GM21737 (cell line): ENCODE measurements around the gene MED12L.

Experiments
- ATAC-seq: cut with Tn5 transposase; IDR thresholded peaks from one replicate; pipeline ENCODE4 v1.9.1; 2021; ENCODE audit warnings: mild to moderate bottlenecking, moderate library complexity; ENCODE audit not compliant: unreplicated experiment

MED12L gene

DNA sequence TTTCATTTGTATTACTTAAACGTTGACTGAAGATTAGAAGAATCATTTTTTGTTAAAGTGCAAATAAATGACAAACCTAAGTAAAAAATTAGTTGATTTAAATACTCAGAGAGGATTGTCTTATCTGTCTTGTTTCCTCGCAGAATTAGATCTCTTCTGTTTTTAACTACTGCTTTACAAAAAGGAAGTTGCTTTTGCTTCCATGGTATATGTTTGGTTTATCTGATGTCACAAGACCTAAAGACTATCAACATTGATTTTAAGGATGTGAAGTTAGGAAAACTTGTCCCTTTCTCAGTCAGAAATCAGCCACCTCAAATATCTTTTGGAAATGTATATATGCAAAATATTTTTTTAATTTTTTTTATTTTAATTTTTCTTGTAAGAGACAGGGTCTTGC, 88.9 kb downstream of the MED12L start:
- no peak for ATAC-seq

DNA sequence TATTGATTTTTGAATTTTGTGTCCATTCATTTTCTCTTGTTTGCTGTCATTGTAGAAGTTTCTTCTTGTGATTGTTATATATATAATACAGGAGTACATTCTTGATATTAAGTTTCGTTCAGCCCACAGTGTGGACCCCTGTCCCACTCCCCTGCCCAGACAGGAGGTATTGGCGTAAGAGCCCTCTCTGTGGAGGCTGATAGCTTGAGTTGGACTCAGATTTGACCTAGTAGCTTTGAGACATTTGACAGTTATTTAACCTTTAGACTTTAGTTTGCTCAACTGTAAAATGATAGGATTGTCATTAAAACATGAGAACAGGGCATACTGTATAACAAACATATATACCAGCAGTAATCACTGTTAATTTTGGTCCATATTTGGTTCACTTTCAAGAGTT, 90.5 kb downstream of the MED12L start:
- ATAC-seq, result no peak

DNA sequence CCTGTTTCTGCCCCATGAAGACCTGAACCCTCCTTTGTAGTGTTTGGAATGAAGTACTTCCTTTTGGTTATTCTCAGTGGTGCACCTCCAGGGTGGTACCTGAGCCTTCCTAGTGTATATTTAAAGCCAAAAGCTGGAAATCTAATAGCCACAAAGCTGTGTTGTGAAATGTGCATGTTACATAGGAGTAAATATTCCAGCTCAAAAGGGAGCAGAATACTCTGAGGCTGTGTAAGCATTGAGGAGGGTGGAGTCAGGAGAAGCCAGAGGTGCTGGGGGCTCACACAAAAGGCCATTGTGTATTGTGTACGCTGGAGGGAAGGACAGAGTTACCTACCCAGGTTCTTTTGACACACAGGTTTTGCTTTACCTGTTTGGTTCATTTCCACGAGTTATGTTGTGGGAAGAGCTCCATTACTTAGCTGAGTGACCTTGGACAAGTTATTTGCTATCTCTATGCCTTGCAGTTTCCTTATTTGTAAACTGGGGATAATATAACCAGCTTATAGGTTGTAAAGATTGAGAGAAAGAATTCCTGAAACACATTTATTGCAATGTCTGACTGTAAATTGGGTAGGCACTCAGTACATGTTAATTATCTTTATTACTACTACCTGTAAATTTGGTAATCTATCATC, 92.9 kb downstream of the MED12L start:
- no peak for ATAC-seq

DNA sequence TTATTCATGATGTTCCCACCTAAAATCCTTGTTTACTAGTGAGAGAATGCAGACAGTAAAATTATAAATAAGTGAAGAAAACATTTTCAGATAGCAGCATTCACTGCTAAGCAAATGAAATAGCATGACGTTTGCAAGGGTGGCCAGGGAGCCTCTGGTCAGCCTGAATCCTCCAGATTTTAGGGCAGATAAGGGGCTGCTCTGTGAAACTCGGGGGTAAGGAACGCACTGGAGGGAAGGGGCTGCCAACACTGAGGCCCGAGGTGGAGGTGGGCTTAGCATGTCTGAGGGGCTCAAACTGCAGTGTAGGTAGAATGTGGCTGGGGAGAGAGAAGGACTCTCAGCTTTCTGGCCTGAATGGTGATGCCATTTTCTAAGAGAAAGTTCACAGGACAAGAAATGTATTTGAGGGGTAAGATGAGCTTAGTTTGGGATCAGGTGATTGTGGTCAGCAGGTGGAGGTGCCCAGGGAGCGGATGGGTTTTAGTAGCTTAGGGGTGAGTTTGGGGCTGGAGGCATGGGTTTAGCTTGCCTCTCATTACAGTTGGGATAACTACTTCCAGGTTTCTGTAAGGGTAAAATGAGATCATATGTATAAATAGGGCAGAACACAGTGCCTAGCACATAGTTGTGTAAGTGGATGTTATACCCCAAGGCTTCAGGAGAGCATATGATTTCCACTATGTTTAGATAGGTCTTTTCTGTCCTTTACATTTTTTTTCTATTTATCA, 97.0 kb downstream of the MED12L start:
- ATAC-seq, result no peak

DNA sequence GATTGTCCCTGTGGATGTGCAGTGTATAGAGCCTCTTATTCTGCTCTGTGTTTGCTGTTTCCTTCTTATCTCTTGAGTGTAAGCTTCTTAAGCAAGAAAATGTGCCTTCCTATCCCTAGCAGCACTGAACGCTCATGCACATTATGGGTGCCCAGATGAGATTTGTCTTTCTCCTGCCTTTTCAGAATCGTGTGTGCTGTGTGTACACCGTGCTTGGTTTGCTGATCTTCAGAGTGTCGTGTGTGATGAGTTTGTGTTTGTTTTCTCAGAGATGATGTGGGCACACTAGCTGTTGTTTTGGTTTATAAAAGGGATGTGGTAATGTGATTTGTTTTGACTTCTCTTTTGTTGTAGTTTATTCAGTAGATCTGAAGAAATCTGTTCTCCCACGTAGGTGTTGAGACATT, 97.8 kb downstream of the MED12L start:
- no peak for ATAC-seq

DNA sequence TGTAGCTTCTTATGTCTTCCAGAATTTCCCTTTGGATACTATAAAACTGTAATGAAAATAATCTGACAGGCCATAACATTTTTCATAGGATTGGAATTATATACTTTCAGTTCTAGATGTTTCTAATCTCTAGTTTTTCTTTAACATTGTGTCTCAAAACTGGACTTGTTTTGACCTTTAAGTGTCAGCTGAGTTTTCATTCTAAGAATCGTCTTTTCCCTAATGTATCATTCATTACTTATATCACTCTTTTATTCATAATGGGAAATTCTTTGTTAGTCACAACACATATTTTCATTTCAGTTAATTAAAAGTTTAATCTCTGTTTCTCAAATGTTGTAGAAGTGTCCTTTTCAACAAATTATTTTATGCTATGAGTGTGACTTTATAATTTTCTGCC, 105.6 kb downstream of the MED12L start:
- ATAC-seq, result no peak

DNA sequence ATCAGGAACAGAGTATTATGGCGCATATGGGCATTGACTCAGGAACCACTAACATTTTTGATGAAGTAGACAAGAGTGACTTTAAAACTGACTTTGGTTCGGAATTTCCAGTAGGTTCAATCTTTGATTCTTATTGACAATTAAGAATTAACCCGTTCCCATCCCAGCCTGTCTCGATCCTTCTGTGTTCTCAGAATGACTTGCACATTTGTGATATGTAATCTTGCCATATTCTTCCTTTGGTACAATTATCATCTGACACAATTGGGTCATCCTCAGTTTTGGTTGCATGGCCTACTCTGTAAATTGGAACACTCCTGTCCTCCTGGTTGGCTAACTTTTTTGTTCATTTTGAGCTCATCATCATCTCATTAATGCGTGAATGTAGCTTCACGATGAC, 107.1 kb downstream of the MED12L start:
- ATAC-seq, result no peak

DNA sequence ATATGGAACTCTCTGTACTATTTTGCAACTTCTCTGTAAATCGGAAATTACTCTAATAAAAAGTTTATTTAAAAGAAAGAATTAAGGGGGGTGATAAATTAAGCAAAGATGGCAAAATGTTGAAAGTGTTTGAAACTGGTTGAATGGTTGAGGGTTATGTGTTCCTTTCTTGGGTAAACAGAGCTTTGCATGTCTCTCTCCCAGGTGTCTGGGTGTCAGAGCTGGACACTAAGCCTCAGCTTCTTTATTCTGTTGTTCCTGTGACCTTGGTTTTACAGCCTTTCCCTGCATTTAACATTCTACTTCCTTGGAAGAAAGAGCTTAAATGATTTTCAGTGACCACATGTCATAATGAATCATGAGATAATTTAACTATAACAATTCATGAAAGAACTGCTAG, 110.4 kb downstream of the MED12L start:
- ATAC-seq, result no peak

DNA sequence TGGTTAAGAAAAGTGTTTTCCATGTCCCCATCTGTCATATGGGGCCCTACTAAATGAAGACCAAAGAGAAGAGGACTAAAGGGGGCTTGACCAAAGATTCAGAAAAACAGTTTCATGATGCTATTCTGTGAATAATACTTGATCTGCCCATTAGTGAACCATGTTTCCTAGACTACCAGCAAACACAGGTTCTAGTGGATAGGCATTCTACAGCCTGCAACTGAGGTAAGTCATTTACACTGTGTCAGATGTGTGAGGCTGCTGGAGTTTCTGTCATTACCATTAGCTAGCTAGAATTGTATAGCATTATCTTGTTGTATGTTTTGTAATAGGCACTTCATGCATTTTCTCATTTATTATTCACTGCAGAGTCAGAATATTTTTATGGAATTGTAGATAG, 111.0 kb downstream of the MED12L start:
- no peak for ATAC-seq

DNA sequence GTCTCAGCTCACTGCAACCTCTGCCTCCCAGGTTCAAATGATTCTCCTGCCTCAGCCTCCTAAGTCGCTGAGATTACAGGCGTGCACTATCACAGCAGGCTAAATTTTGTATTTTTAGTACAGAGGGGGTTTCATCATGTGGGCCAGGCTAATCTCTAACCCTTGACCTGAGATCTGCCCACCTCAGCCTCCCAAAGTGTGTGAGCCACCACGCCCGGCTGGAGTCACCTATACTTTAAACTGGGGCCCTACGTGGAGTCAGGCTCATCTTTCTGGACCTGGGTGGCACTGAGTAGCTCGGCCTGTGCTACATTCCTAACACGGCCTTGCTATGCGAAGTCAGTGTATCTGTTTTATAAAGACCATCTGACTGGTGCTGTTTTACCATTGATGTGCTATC, 111.8 kb downstream of the MED12L start:
- ATAC-seq, result no peak

DNA sequence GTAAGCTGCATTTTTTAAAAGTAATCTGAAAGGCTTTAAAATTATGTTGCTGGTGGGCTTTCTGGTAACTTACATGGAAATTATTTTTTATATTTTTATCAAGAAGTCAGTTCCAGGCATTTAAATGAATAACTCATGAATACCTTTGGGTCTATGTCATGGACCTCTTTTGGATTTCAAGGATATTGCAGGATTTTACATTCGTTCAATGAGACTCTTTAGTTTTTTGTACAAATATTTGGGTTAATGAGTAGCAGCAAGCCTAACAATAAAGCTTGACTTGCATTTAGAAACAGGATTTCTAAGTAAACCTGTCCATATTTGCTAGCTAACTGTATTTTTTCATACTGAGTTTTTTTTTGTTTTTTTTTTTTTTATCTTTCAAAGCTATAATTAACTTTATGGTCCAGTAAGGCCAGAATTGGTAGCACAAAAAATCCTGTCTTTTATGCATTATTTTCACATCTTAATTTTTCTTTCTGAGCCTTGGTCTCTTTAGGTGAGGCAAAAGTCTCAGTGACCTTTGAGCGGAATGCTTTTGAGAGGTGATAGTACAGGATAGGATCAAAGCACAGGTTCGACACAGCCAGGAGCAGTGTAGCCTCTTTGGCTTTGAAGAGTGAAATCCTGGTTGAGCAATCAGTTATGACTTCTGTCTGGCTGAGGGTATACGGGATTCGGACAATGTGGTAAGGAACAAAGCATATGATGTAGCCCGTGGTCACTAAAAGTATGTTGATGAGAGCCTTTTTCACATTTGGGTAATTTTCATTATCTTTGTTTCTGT, 112.7 kb downstream of the MED12L start:
- no peak for ATAC-seq

DNA sequence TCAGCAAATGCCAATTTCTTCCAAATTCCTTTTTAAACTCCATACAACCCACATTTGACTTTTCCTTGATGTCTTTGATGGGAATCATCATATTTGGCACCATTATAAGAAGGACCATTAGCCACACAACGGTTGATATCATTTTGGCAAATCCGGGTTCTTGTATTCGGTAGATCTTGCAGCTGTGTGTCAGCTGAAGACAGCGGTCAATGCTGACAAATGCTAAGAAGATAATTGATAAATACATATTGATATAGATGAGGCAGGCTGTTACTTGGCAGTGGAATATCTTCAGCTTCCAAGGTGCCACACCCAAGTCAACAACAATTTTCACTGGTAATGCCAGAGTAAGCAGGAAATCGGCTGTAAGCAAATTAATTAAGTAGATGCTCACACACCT, 113.4 kb downstream of the MED12L start:
- no peak for ATAC-seq

DNA sequence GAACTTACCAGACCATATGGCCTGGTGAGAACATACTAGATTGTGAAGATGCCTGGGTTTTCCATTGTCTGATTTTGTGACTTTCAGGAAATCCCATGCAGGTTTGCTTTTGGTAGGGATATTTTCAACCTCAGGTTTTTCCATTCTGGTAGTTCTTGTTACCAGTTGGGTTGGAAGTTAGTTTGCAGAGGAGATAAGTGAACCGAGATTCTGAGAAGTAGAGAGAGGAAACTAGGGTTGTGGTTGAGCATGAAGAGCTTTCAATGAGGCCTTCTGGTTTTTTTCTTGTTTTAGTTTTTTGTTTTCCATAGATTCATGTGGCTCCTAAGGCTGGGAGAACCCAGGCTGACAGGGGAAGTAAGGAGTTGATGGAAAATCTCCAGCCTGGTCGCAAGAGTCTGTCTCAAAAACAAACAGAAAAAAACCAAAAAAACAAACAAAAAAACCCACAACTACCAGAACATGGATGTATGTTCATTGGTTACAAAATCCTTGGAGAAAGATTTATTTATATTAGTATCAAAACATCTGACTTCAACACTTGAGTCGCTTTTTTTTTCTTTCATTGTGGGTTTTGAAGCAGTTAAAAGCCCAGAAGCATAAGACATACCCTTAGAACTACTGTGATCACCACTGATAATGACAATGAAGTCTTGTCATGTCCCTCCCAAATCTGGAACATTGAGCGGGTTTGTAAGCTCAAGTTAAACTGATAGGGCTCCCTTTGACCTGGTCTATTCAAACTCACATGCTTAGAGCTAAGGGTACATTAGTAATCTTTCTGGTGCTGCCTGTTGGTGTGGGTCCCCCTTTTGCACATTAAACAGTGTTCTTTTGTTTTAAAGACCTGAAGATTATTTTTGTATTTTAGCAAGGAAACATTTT, 114.3 kb downstream of the MED12L start:
- no peak for ATAC-seq

DNA sequence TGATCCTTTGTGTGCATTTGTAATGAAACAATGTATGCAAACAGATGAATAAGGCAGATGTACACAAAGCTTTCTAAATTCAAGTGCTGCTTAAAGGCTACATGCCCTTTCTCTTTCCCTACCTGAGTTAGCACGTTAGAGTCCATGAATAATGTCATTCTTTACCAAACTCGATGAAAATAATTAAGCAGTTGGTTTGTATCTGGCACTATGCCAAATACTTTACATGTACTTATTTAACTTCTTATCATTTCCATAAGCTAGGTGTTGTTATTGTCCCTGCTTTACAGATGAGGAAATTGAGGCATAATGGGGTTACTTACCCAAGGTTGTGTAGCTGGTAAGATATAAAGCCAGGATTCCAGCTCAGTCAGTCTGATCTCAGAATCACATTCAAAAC, 115.1 kb downstream of the MED12L start:
- no peak for ATAC-seq

DNA sequence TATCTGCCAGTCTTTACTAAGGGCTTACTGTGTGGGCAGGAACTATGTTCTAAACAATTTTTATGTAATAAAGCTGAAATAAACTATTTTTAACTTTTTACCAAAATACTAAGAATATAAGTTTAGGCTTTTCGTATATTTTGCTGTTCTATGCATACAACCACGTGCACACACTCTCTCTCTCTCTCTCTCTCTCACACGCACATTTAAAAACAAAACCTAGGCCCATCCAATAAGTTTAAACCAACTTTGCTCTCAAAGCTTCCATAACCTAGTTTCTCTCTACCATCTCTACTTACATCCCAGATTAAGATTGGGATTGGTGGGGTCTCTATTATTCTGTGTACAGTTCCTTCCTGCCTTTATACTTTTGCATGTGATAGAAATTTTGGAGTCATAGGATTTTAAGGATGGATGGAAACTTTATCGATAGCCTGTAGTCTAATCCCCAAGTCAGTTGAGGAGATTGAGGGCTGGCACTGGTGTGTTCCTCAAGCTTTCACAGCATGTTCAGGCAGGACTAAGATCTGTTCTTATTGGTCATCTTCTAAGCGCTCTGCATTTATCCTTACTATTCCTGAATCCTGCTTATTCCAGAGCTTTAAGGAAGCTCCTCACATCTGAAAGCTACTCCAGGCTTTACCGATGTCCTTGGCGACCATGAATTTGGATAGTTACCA, 115.7 kb downstream of the MED12L start:
- no peak for ATAC-seq

DNA sequence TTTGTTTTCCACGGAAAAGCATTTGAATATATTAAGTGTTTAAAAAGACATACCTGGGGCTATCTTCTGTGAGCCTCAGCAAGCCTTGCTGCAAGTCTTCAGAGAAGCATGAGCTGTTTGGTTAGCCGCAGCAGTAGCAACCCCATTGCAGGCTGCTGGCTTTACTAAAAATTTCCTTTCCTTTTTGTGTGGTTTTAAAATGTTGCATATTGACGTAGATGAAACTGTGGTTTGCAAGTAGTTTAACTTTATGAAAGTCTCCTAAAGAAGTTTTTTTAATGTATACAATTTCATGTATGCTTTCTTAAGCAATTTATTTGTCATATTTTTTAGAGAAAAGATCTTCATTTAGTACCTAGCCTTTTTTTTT, 117.6 kb downstream of the MED12L start, which contains the start of gene GPR171:
Gene GPR171 (minus strand): TSS at position 166 of the 370 bp plus-strand sequence. CDS start 3,830 bp downstream, outside the sequence.
- peak; percentile 88 for ATAC-seq

DNA sequence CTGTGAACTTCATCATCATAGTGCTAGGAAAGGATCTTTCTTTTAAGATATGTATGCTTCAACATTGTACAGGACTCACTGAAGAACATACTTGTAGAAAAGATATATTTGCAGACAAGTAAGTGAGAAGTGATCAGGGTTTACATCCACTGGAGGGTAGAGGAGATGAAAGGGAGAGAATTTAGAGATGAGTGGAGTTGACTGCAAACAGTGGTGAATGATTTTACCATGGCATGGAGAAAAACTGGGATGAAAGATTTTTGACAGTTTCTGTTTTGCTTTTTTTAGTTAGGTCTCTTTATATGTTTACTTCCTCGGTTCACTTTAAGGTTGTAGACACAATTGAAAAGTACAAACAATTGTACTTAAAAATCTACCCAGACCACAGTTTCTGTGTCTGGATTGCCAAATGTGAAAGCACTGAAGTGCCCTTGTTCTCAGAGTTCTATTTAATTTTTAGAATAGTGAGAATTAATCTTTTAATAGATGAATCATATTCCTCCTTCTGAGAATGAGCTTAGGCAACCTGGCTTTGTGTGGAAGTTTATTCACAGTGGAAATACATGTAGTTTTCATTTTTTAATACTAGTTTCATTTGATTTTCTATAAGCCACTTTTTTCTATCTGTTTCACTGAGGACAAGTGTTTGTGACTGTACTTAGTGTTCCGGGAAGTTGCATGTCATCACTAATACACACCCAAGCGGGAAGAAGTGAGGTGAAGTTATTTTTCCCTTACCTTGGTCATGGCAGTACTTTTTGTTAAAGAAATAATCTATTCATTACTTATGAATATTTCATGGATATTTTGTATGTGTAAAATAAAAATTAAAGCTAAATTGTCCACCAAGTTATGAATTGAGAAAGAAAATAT, 119.3 kb downstream of the MED12L start:
- ATAC-seq, result no peak

DNA sequence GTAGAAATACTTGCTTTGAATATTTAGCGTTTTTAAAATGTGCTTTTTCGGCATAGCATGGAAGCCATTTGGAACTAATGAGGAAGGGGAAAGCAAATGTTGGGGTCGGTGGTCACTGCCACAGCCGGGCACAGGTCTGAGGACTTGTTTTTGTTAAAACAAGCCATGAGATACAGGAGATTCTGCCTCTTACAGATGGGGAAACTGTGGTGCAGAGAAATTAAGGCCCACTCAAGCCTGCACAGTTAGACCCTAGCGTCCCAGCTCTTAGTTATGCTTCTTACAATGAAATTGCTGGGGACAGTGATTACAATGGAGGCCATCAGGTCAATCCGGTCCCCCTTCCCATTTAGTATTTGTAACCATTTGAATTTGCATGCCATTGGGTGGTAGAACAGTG, 120.0 kb downstream of the MED12L start:
- no peak for ATAC-seq

DNA sequence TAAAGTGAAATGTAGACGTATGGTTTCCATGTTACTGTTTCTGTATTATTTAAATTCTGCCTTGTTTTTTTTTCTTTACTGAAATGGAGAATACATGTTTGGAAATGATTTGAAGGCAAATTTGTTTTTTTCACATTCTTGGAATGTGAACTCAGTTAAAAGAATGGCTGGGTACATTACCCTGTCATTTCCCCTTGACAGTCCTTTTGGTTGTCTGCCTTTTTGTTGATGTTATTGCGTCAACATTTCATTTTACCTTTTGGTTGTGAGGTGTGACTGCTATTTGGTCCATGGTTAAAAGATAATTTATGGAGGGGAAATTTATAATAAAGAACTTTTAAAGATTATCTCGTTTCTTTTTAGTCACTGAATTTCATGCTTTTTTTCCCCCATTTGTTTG, 120.7 kb downstream of the MED12L start:
- ATAC-seq, result no peak
